MG63 (cell line): ENCODE measurements around the gene CGNL1. TPM values are rescaled to one million over a fixed set of nuclear protein-coding genes. Genes with fewer than 3 reads are reported as not detected.

ENCODE experiments used
- DNase-seq: peaks from one replicate; pipeline ENCODE4 v3.0.0-alpha.2; 2020
- H3K27me3 ChIP-seq: fragments of 250-450 bp; sonication (Bioruptor Pico); 2 replicates; pipeline ENCODE4 v1.5.1; 2020; ENCODE audit warnings: mild to moderate bottlenecking, moderate library complexity
- H3K36me3 ChIP-seq: fragments of 250-450 bp; sonication (Bioruptor Pico); 2 replicates; pipeline ENCODE4 v1.5.1; 2020; ENCODE audit warnings: mild to moderate bottlenecking, moderate library complexity
- H3K4me3 ChIP-seq: fragments of 250-450 bp; sonication (Bioruptor Pico); 2 replicates; pipeline ENCODE4 v1.5.1; 2020; ENCODE audit warnings: mild to moderate bottlenecking, moderate library complexity
- H3K9me3 ChIP-seq: fragments of 250-450 bp; sonication (Bioruptor Pico); 2 replicates; pipeline ENCODE4 v1.5.1; 2020; ENCODE audit warnings: mild to moderate bottlenecking, moderate library complexity
- total RNA-seq: library from RNA; depleted of rRNA; stranded (reverse); fragments of >200 nt; shearing (Covaris generic); gene quantifications from 2 replicates; pipeline ENCODE4 v1.2.3, GENCODE V29; 2014; ENCODE audit warnings: low replicate concordance

The CGNL1 gene
- total RNA-seq, 1 experiment from 2014 or later: 0.03 TPM

- Histone ChIP-seq H3K9me3 (no peaks in the 10 kb centered on the region), H3K4me3 (no peak overlapping the region), H3K36me3 (no peaks in the 10 kb centered on the region), H3K27me3 (no peaks in the 10 kb centered on the region)
- no peak for DNase-seq
Observed at GRCh38 chr15:57549935-57550334, 173.6 kb downstream of the CGNL1 start.

- DNase-seq: no peak
- no peaks in the 10 kb centered on the region for H3K9me3 ChIP-seq
- H3K27me3 ChIP-seq: no peaks in the 10 kb centered on the region
- no peak overlapping the region for H3K4me3 ChIP-seq
- H3K36me3 ChIP-seq: no peaks in the 10 kb centered on the region
Observed at GRCh38 chr15:57550640-57551039, 174.3 kb downstream of the CGNL1 start.

- Histone ChIP-seq H3K36me3 (no peaks in the 10 kb centered on the region), H3K9me3 (no peaks in the 10 kb centered on the region), H3K4me3 (no peak overlapping the region), H3K27me3 (no peaks in the 10 kb centered on the region)
- DNase-seq: peak; percentile 84
Observed at GRCh38 chr15:57551715-57552677, 175.7 kb downstream of the CGNL1 start.

GRCh38 chr15:57552678-57553334 lies 176.5 kb downstream of the CGNL1 start:
- Histone ChIP-seq H3K27me3 (no peaks in the 10 kb centered on the region; the same call in 1 of the 2 replicates), H3K36me3 (no peaks in the 10 kb centered on the region), H3K9me3 (no peaks in the 10 kb centered on the region), H3K4me3 (no peak overlapping the region)
- no peak for DNase-seq

GRCh38 chr15:57553526-57553925 lies 177.2 kb downstream of the CGNL1 start:
- no peak for DNase-seq
- Histone ChIP-seq H3K36me3 (no peaks in the 10 kb centered on the region), H3K9me3 (no peaks in the 10 kb centered on the region), H3K27me3 (no peaks in the 10 kb centered on the region; the same call in 1 of the 2 replicates), H3K4me3 (no peak overlapping the region)

GRCh38 chr15:57554063-57554811 lies 177.9 kb downstream of the CGNL1 start:
- Histone ChIP-seq H3K27me3 (no peaks in the 10 kb centered on the region; the same call in 1 of the 2 replicates), H3K9me3 (no peaks in the 10 kb centered on the region), H3K4me3 (no peak overlapping the region), H3K36me3 (no peaks in the 10 kb centered on the region)
- DNase-seq: peak; percentile 95

- Histone ChIP-seq H3K27me3 (no peaks in the 10 kb centered on the region; the same call in 1 of the 2 replicates), H3K4me3 (no peak overlapping the region), H3K36me3 (no peaks in the 10 kb centered on the region), H3K9me3 (no peaks in the 10 kb centered on the region)
- DNase-seq: no peak
Observed at GRCh38 chr15:57554812-57555179, 178.5 kb downstream of the CGNL1 start.

GRCh38 chr15:57555270-57555669 lies 179.0 kb downstream of the CGNL1 start:
- no peak overlapping the region for H3K4me3 ChIP-seq
- peak; percentile 73 for DNase-seq
- no peaks in the 10 kb centered on the region; the same call in 1 of the 2 replicates for H3K27me3 ChIP-seq
- H3K36me3 ChIP-seq: no peaks in the 10 kb centered on the region
- no peaks in the 10 kb centered on the region for H3K9me3 ChIP-seq

- Histone ChIP-seq H3K27me3 (no peaks in the 10 kb centered on the region; the same call in 1 of the 2 replicates), H3K9me3 (no peaks in the 10 kb centered on the region), H3K4me3 (no peak overlapping the region), H3K36me3 (no peaks in the 10 kb centered on the region)
- no peak for DNase-seq
Observed at GRCh38 chr15:57556040-57556439, 179.7 kb downstream of the CGNL1 start.

GRCh38 chr15:57557267-57557666 lies 181.0 kb downstream of the CGNL1 start:
- no peak overlapping the region for H3K4me3 ChIP-seq
- no peak for DNase-seq
- H3K27me3 ChIP-seq: no peaks in the 10 kb centered on the region; the same call in 1 of the 2 replicates
- H3K36me3 ChIP-seq: no peaks in the 10 kb centered on the region
- no peaks in the 10 kb centered on the region for H3K9me3 ChIP-seq

GRCh38 chr15:57557810-57558209 lies 181.5 kb downstream of the CGNL1 start:
- Histone ChIP-seq H3K9me3 (no peaks in the 10 kb centered on the region), H3K27me3 (no peaks in the 10 kb centered on the region; the same call in 1 of the 2 replicates), H3K4me3 (no peak overlapping the region), H3K36me3 (no peaks in the 10 kb centered on the region)
- no peak for DNase-seq

- no peaks in the 10 kb centered on the region; the same call in 1 of the 2 replicates for H3K27me3 ChIP-seq
- H3K4me3 ChIP-seq: no peak overlapping the region
- H3K9me3 ChIP-seq: no peaks in the 10 kb centered on the region
- H3K36me3 ChIP-seq: no peaks in the 10 kb centered on the region
- DNase-seq: peak; percentile 43
Observed at GRCh38 chr15:57559875-57560274, 183.6 kb downstream of the CGNL1 start.

- Histone ChIP-seq H3K36me3 (no peaks in the 10 kb centered on the region), H3K27me3 (no peaks in the 10 kb centered on the region; the same call in 1 of the 2 replicates), H3K4me3 (no peak overlapping the region), H3K9me3 (no peaks in the 10 kb centered on the region)
- peak; percentile 76 for DNase-seq
Observed at GRCh38 chr15:57561041-57561711, 184.9 kb downstream of the CGNL1 start.

GRCh38 chr15:57562196-57562769 lies 186.0 kb downstream of the CGNL1 start:
- Histone ChIP-seq H3K9me3 (no peaks in the 10 kb centered on the region), H3K36me3 (no peaks in the 10 kb centered on the region), H3K27me3 (no peaks in the 10 kb centered on the region; the same call in 1 of the 2 replicates), H3K4me3 (no peak overlapping the region)
- DNase-seq: no peak

GRCh38 chr15:57563416-57563815 lies 187.1 kb downstream of the CGNL1 start:
- H3K36me3 ChIP-seq: no peaks in the 10 kb centered on the region
- H3K9me3 ChIP-seq: no peaks in the 10 kb centered on the region
- no peak for DNase-seq
- no peaks in the 10 kb centered on the region for H3K27me3 ChIP-seq
- no peak overlapping the region for H3K4me3 ChIP-seq

GRCh38 chr15:57565311-57565710 lies 189.0 kb downstream of the CGNL1 start:
- no peak overlapping the region for H3K4me3 ChIP-seq
- no peak for DNase-seq
- no peaks in the 10 kb centered on the region for H3K9me3 ChIP-seq
- H3K27me3 ChIP-seq: no peaks in the 10 kb centered on the region
- no peaks in the 10 kb centered on the region for H3K36me3 ChIP-seq
